ENCODE results near the gene SLC37A2.

SLC37A2 gene

GRCh38 chr11:125069796-125070195 is 6.7 kb downstream of the SLC37A2 start:
- in situ Hi-C loops (cut with MboI; ENCODE audit: low pct_unique_long_range_greater_than_20kb, low sequenced_read_pairs, unreplicated experiment): no loop called here
- no peak for DNase-seq (ENCODE audit: low spot score)
- TF ChIP-seq CTCF (IDR thresholded peaks at IDR 0.05; ENCODE audit: extremely low read depth, insufficient read depth, missing control alignments): no peak

GRCh38 chr11:125070699-125071254 is 7.7 kb downstream of the SLC37A2 start:
- in situ Hi-C loops (cut with MboI; ENCODE audit: low pct_unique_long_range_greater_than_20kb, low sequenced_read_pairs, unreplicated experiment): no loop called here
- no peak for TF ChIP-seq CTCF (IDR thresholded peaks at IDR 0.05; ENCODE audit: extremely low read depth, insufficient read depth, missing control alignments)
- DNase-seq (ENCODE audit: low spot score): peak; percentile 69

GRCh38 chr11:125071435-125071834 is 8.3 kb downstream of the SLC37A2 start:
- no peak for TF ChIP-seq CTCF (IDR thresholded peaks at IDR 0.05; ENCODE audit: extremely low read depth, insufficient read depth, missing control alignments)
- in situ Hi-C loops (cut with MboI; ENCODE audit: low pct_unique_long_range_greater_than_20kb, low sequenced_read_pairs, unreplicated experiment): no loop called here
- DNase-seq (ENCODE audit: low spot score): no peak

GRCh38 chr11:125071846-125072217 is 8.7 kb downstream of the SLC37A2 start:
- in situ Hi-C loops (cut with MboI; ENCODE audit: low pct_unique_long_range_greater_than_20kb, low sequenced_read_pairs, unreplicated experiment): no loop called here
- TF ChIP-seq CTCF (IDR thresholded peaks at IDR 0.05; ENCODE audit: extremely low read depth, insufficient read depth, missing control alignments): no peak
- no peak for DNase-seq (ENCODE audit: low spot score)

- in situ Hi-C loops (cut with MboI; ENCODE audit: low pct_unique_long_range_greater_than_20kb, low sequenced_read_pairs, unreplicated experiment): no loop called here
These were observed 9.3 kb downstream of the SLC37A2 start for GRCh38 chr11:125072218-125072960.

GRCh38 chr11:125072961-125073590 is 10.0 kb downstream of the SLC37A2 start:
- no peak for DNase-seq (ENCODE audit: low spot score)
- no peak for TF ChIP-seq CTCF (IDR thresholded peaks at IDR 0.05; ENCODE audit: extremely low read depth, insufficient read depth, missing control alignments)
- in situ Hi-C loops (cut with MboI; ENCODE audit: low pct_unique_long_range_greater_than_20kb, low sequenced_read_pairs, unreplicated experiment): no loop called here

More at GRCh38 chr11:125072218-125072960, 9.3 kb downstream of the SLC37A2 start:
- peak; percentile 86 for DNase-seq (ENCODE audit: low spot score)
- TF ChIP-seq CTCF (IDR thresholded peaks at IDR 0.05; ENCODE audit: extremely low read depth, insufficient read depth, missing control alignments): no peak
